Measurements from ENCODE around the gene F3. TPM values are rescaled to one million over a fixed set of nuclear protein-coding genes. Genes with fewer than 3 reads are reported as not detected.

F3 gene
- total RNA-seq, 2 experiments from 2014 or later, result not detected

DNA sequence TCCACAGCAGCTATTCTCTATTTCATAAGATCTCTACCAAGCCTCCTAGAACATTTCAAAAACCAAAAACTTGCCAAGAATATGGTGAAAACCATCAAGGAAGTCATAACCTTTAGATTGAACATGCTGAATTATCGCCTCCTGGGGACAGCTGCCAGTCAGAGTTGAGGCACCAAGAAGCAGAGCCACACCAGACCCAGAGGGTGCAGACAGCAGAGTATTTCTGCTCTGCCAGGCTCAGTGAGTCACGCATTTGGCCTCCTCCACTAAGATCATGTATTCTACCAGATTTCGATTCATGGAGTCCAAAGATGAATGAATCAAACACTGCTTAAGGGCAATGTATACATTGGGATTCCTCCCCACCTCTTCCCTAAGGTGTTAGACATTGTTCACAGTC, 2.1 kb downstream of the F3 start:
- Histone ChIP-seq H3K36me3 (ENCODE audit: insufficient read depth, low read length) (no peaks in the 10 kb centered on the region), H3K27ac (ENCODE audit: low read depth in 1 of 2, low read length in 2 of 2) (no peak overlapping the region), H3K4me3 (ENCODE audit: low read length) (no peak overlapping the region), H3K9me3 (ENCODE audit: control insufficient read depth in 1 of 2, insufficient read depth in 1 of 2, low read length in 2 of 2) (peaks cover 0 to 6% of the 10 kb centered on the region in 2 experiments), H3K27me3 (ENCODE audit: control insufficient read depth in 1 of 2, insufficient read depth in 2 of 2, low read length in 2 of 2) (peaks cover 43 to 73% of the 10 kb centered on the region in 2 experiments), H3K4me1 (ENCODE audit: insufficient read depth, low read length) (peaks cover 15% of the 10 kb centered on the region)
- Mint-ChIP-seq H3K4me1 (ENCODE audit: low read depth) (peaks cover 10% of the 10 kb centered on the region), H3K36me3 (ENCODE audit: low read depth) (no peaks in the 10 kb centered on the region), H3K27me3 (peaks cover 79% of the 10 kb centered on the region), H3K4me3 (no peak overlapping the region), H3K27ac (no peak overlapping the region), H3K9me3 (no peaks in the 10 kb centered on the region)
- CTCF ChIA-PET, result no interaction called here
- POLR2A ChIA-PET, result no interaction called here
- ATAC-seq (ENCODE audit: poor library complexity) (no peak), DNase-seq (no peak)
- intact Hi-C loops (cut with DNase I, micrococcal nuclease), result no loop called here
- TF ChIP-seq, protein P1, sequence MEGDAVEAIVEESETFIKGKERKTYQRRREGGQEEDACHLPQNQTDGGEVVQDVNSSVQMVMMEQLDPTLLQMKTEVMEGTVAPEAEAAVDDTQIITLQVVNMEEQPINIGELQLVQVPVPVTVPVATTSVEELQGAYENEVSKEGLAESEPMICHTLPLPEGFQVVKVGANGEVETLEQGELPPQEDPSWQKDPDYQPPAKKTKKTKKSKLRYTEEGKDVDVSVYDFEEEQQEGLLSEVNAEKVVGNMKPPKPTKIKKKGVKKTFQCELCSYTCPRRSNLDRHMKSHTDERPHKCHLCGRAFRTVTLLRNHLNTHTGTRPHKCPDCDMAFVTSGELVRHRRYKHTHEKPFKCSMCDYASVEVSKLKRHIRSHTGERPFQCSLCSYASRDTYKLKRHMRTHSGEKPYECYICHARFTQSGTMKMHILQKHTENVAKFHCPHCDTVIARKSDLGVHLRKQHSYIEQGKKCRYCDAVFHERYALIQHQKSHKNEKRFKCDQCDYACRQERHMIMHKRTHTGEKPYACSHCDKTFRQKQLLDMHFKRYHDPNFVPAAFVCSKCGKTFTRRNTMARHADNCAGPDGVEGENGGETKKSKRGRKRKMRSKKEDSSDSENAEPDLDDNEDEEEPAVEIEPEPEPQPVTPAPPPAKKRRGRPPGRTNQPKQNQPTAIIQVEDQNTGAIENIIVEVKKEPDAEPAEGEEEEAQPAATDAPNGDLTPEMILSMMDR (IDR thresholded peaks at IDR 0.05), result no peak

DNA sequence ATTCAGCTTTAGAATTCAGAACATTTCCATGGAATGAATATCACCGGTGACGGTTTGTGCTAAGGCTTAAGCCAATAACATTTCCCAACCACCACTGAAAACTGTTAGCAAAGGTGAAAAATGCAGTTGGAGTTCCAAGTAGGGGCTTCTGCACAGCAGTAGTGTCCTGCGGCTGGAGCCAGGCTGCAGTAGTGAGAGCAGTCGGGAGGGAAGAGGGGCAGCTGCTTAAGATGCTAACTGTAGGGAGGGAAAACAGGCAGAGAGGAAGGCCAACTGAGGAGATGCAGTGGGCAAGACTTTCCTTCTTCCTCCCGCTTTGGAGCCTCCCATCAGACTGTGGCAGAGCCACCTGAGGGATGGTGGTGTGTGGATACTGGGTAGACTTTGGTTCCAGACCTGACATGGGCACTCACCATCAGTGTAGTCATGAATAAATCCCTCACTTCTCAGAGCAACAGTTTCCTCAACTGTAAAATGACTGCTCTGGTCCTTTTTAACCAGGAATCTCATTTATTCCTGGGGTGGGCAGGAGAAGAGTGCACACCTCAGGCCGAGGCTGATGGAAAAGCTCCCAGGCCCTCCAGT, 3.2 kb downstream of the F3 start:
- Histone ChIP-seq H3K9me3 (ENCODE audit: control insufficient read depth in 1 of 2, insufficient read depth in 1 of 2, low read length in 2 of 2) (peaks cover 0 to 6% of the 10 kb centered on the region in 2 experiments), H3K36me3 (ENCODE audit: insufficient read depth, low read length) (no peaks in the 10 kb centered on the region), H3K27me3 (ENCODE audit: control insufficient read depth in 1 of 2, insufficient read depth in 2 of 2, low read length in 2 of 2) (peaks cover 38 to 61% of the 10 kb centered on the region in 2 experiments), H3K4me3 (ENCODE audit: low read length) (no peak overlapping the region), H3K27ac (ENCODE audit: low read depth in 1 of 2, low read length in 2 of 2) (no peak overlapping the region), H3K4me1 (ENCODE audit: insufficient read depth, low read length) (peaks cover 15% of the 10 kb centered on the region)
- intact Hi-C loops (cut with DNase I, micrococcal nuclease), result no loop called here
- Mint-ChIP-seq H3K4me1 (ENCODE audit: low read depth) (peaks cover 10% of the 10 kb centered on the region), H3K27me3 (peaks cover 70% of the 10 kb centered on the region), H3K9me3 (no peaks in the 10 kb centered on the region), H3K27ac (no peak overlapping the region), H3K36me3 (ENCODE audit: low read depth) (no peaks in the 10 kb centered on the region), H3K4me3 (no peak overlapping the region)
- ATAC-seq (ENCODE audit: poor library complexity) (no peak), DNase-seq (no peak)
- TF ChIP-seq, protein P1 (IDR thresholded peaks at IDR 0.05), result no peak
- ChIA-PET CTCF (no interaction called here), POLR2A (no interaction called here)

DNA sequence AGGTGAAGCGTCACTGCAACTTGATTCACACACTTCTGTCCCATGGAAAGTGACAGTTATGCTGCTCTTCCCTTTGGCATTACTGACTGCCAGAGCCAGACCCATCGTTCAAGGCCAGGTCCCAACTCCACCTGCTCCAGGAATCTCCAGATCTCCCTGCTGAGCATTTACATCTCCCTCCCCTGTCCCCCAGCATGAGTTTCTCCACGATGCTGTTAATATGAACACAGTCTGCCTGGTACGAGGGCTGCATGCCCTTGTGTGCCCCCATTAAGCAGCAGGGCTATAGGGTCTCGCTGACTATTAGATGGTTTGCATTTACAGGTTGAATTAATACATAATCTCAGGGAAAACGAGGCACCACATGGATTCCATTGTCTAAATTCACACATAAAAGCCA, 4.3 kb downstream of the F3 start:
- no peaks in the 10 kb centered on the region for H3K36me3 Mint-ChIP-seq (ENCODE audit: low read depth)
- Histone ChIP-seq H3K4me3 (ENCODE audit: low read length) (no peak overlapping the region), H3K27me3 (ENCODE audit: control insufficient read depth in 1 of 2, insufficient read depth in 2 of 2, low read length in 2 of 2) (peaks cover 29 to 51% of the 10 kb centered on the region in 2 experiments), H3K27ac (ENCODE audit: low read depth in 1 of 2, low read length in 2 of 2) (no peak overlapping the region), H3K9me3 (ENCODE audit: control insufficient read depth in 1 of 2, insufficient read depth in 1 of 2, low read length in 2 of 2) (peaks cover 0 to 5% of the 10 kb centered on the region in 2 experiments), H3K36me3 (ENCODE audit: insufficient read depth, low read length) (no peaks in the 10 kb centered on the region), H3K4me1 (ENCODE audit: insufficient read depth, low read length) (peaks cover 11% of the 10 kb centered on the region)
- no peaks in the 10 kb centered on the region for H3K9me3 Mint-ChIP-seq
- TF ChIP-seq, protein P1 (IDR thresholded peaks at IDR 0.05), result no peak
- intact Hi-C loops (cut with DNase I, micrococcal nuclease), result no loop called here
- ChIA-PET CTCF (no interaction called here), POLR2A (no interaction called here)
- DNase-seq (no peak), ATAC-seq (ENCODE audit: poor library complexity) (no peak)
- H3K27me3 Mint-ChIP-seq, result peaks cover 59% of the 10 kb centered on the region
- no peak overlapping the region for H3K27ac Mint-ChIP-seq
- no peak overlapping the region for H3K4me3 Mint-ChIP-seq
- H3K4me1 Mint-ChIP-seq (ENCODE audit: low read depth), result peaks cover 4% of the 10 kb centered on the region

Measured in CD4-positive, alpha-beta T cell (primary cell).